ENCODE data around the gene C10orf120.

- TF ChIP-seq, protein P1, sequence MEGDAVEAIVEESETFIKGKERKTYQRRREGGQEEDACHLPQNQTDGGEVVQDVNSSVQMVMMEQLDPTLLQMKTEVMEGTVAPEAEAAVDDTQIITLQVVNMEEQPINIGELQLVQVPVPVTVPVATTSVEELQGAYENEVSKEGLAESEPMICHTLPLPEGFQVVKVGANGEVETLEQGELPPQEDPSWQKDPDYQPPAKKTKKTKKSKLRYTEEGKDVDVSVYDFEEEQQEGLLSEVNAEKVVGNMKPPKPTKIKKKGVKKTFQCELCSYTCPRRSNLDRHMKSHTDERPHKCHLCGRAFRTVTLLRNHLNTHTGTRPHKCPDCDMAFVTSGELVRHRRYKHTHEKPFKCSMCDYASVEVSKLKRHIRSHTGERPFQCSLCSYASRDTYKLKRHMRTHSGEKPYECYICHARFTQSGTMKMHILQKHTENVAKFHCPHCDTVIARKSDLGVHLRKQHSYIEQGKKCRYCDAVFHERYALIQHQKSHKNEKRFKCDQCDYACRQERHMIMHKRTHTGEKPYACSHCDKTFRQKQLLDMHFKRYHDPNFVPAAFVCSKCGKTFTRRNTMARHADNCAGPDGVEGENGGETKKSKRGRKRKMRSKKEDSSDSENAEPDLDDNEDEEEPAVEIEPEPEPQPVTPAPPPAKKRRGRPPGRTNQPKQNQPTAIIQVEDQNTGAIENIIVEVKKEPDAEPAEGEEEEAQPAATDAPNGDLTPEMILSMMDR (IDR thresholded peaks at IDR 0.05) = no peak
- TF ChIP-seq POLR2AphosphoS5 (IDR thresholded peaks at IDR 0.05) = no peak
Observed at GRCh38 chr10:122673269-122673668, 26.4 kb downstream of the C10orf120 start.

All from esophagus muscularis mucosa (tissue), 3 donors.